ENCODE results near the gene SHANK1. TPM values are rescaled to one million over a fixed set of nuclear protein-coding genes. Genes with fewer than 3 reads are reported as not detected.

Gene SHANK1
- total and polyA plus RNA-seq, 2 of the 4 experiments (the other 2 are of a cell fraction): 6.1 to 6.7 TPM

DNA sequence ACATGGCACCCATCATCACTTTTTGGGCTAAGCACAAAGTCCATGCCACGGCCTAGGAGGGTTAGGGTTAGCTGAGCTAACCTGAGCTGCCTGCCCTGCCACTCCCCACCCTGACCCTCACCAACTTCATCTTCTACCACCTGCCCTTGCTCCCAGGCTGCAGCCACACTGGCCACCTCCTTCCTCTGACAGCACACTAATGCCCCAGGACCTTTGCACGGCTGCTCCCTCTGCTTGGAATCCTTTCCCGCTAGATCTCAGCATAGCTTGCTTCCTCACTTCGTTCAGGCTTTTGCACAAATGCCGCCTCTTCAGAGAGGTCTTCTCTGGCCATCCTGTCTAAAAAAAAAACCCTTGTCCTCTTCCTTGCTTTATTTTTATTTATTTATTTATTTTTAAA is 13.2 kb downstream of the SHANK1 start:
- H2BK120ac ChIP-seq (ENCODE audit: low read depth, low read length): no peak overlapping the region
- no peak for ATAC-seq (ENCODE audit: low read depth)

More for the DNA sequence above, 13.2 kb downstream of the SHANK1 start:
- Histone ChIP-seq H3K79me1 (ENCODE audit: low read depth in 1 of 2, low read length in 2 of 2) (no peaks in the 10 kb centered on the region), H3K27me3 (ENCODE audit: control insufficient read depth, insufficient read depth, low read length) (no peaks in the 10 kb centered on the region), H4K20me1 (ENCODE audit: insufficient read depth, low read length) (no peaks in the 10 kb centered on the region), H2BK20ac (ENCODE audit: low read depth, low read length) (no peak overlapping the region), H2AK5ac (ENCODE audit: low read depth, low read length) (no peak overlapping the region), H3K9me3 (ENCODE audit: control insufficient read depth, insufficient read depth, low read length) (no peaks in the 10 kb centered on the region), H2AK9ac (replicated peaks; ENCODE audit: low read depth, low read length, poor library complexity) (no peak overlapping the region), H3K27ac (ENCODE audit: insufficient read depth, low read length) (no peak overlapping the region), H3K4me3 (ENCODE audit: insufficient read depth, low read depth, low read length) (no peak overlapping the region), H3K18ac (ENCODE audit: low read depth, low read length) (no peak overlapping the region), H2BK15ac (ENCODE audit: low read depth, low read length) (no peak overlapping the region), H4K8ac (ENCODE audit: low read depth in 2 of 2, low read length in 2 of 2) (no peak overlapping the region), H3K9ac (ENCODE audit: low read depth, low read length) (no peak overlapping the region), H3K36me3 (ENCODE audit: control insufficient read depth, insufficient read depth, low read length) (no peaks in the 10 kb centered on the region; the same call in 1 of the 2 replicates), H2BK5ac (ENCODE audit: low read depth, low read length, poor library complexity, severe bottlenecking) (no peak overlapping the region), H3K9me1 (ENCODE audit: insufficient read depth, low read length) (0 out of 2 replicates have a peak, but pooled peaks cover 3% of the 10 kb centered on the region), H3K4me2 (ENCODE audit: low read depth, low read length) (no peak overlapping the region), H4K5ac (ENCODE audit: low read depth, low read length) (no peak overlapping the region), H4K91ac (ENCODE audit: insufficient read depth, low read depth, low read length) (no peak overlapping the region), H3K56ac (ENCODE audit: extremely low read depth, insufficient read depth, low read length) (no peak overlapping the region), H3K23ac (ENCODE audit: low read depth, low read length) (no peak overlapping the region), H2AFZ (replicated peaks; ENCODE audit: low read length, poor library complexity) (no peak overlapping the region), H3K4ac (ENCODE audit: low read depth, low read length) (no peak overlapping the region), H3K4me1 (ENCODE audit: control insufficient read depth, insufficient read depth, low read length) (peaks cover 1% of the 10 kb centered on the region; the same call in 1 of the 2 replicates), H3K14ac (replicated peaks; ENCODE audit: low read depth, low read length) (no peak overlapping the region)
- TF ChIP-seq, protein P1, sequence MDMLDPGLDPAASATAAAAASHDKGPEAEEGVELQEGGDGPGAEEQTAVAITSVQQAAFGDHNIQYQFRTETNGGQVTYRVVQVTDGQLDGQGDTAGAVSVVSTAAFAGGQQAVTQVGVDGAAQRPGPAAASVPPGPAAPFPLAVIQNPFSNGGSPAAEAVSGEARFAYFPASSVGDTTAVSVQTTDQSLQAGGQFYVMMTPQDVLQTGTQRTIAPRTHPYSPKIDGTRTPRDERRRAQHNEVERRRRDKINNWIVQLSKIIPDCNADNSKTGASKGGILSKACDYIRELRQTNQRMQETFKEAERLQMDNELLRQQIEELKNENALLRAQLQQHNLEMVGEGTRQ (IDR thresholded peaks at IDR 0.05; ENCODE audit: low read depth, low read length): no peak
- TF ChIP-seq NFE2L2 (IDR thresholded peaks at IDR 0.05; ENCODE audit: low read depth, low read length) (no peak), MAFK (IDR thresholded peaks at IDR 0.05; ENCODE audit: low read depth, low read length) (no peak), RAD21 (IDR thresholded peaks at IDR 0.05; ENCODE audit: low read length) (no peak), POLR2A (IDR thresholded peaks at IDR 0.05; ENCODE audit: low read depth, low read length) (no peak), SMC3 (IDR thresholded peaks at IDR 0.05; ENCODE audit: low read depth, low read length) (no peak)
- TF ChIP-seq, protein P2, sequence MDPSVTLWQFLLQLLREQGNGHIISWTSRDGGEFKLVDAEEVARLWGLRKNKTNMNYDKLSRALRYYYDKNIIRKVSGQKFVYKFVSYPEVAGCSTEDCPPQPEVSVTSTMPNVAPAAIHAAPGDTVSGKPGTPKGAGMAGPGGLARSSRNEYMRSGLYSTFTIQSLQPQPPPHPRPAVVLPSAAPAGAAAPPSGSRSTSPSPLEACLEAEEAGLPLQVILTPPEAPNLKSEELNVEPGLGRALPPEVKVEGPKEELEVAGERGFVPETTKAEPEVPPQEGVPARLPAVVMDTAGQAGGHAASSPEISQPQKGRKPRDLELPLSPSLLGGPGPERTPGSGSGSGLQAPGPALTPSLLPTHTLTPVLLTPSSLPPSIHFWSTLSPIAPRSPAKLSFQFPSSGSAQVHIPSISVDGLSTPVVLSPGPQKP (IDR thresholded peaks at IDR 0.05; ENCODE audit: borderline replicate concordance, low read depth, low read length): no peak
- CTCF ChIA-PET: no interaction called here
- no TSS peak for BruUV-seq (replicated peaks)
- POLR2A ChIA-PET (ENCODE audit: unreplicated experiment): no interaction called here
- in situ Hi-C loops (cut with MboI; ENCODE audit: low sequenced_read_pairs) (loop anchor here (5.0 to 10.0 kb wide), 2 partner anchors 71 to 342 kb away; partner anchors contain the start of gene NAPSA), intact Hi-C loops (cut with micrococcal nuclease) (no loop called here), dilution Hi-C loops (cut with HindIII; ENCODE audit: low sequenced_read_pairs, unreplicated experiment) (no loop called here)
- 36% methylated on average over 2 of the region's 5 CpGs; no CpG with 5 or more reads in 1 of the 2 experiments for WGBS, 2 experiments (ENCODE audit: extremely low coverage in 2 of 2, insufficient read length in 1 of 2)
- no peak for DNase-seq
